Measurements from ENCODE around the gene BBS7.

The BBS7 gene

DNA sequence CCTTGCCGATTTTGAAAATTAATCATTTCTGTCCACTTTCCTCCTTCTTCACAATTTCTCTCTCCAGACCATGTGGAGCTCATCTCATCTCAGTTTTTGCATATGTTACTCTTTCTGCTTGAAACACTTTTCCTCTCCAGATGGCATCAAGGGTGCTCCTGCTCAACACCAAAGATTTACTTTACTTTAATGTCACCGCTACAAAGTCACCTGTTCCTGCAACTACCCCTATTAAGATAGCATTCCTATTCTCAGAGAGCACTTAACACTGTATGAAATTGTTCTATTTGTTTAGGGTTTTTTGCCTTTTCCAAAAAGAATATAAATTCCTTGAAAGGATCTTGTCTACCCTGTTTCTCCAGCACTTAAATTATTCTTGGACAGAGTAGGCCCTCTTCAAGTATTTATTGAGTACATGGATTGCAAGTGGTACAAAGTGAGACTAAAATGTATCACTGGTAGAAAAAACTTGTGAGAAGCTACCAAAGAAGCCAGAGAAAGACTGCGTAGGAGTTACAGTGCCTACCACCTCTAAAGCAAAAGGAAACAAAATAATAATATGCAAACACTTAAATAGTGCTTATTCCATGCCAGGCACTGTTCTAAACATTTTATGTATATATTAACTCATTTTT is 70.3 kb downstream of the BBS7 start:
- no peaks in the 10 kb centered on the region for H3K9me2 ChIP-seq (replicated peaks; ENCODE audit: low read depth, low read length)
- peak overlapping the region; percentile 95 for H3K4me3 ChIP-seq (ENCODE audit: low read length, poor library complexity, severe bottlenecking)
- peak overlapping the region; percentile 75 for H3K4me2 ChIP-seq (ENCODE audit: low read depth, low read length, poor library complexity, severe bottlenecking)
- peak overlapping the region; percentile 95 for H3K9ac ChIP-seq (ENCODE audit: low read depth, low read length, poor library complexity, severe bottlenecking)
- TF ChIP-seq, protein P1, sequence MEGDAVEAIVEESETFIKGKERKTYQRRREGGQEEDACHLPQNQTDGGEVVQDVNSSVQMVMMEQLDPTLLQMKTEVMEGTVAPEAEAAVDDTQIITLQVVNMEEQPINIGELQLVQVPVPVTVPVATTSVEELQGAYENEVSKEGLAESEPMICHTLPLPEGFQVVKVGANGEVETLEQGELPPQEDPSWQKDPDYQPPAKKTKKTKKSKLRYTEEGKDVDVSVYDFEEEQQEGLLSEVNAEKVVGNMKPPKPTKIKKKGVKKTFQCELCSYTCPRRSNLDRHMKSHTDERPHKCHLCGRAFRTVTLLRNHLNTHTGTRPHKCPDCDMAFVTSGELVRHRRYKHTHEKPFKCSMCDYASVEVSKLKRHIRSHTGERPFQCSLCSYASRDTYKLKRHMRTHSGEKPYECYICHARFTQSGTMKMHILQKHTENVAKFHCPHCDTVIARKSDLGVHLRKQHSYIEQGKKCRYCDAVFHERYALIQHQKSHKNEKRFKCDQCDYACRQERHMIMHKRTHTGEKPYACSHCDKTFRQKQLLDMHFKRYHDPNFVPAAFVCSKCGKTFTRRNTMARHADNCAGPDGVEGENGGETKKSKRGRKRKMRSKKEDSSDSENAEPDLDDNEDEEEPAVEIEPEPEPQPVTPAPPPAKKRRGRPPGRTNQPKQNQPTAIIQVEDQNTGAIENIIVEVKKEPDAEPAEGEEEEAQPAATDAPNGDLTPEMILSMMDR (conservative IDR thresholded peaks at IDR 0.05; ENCODE audit: low read length), result no peak
- H3K79me2 ChIP-seq (ENCODE audit: insufficient read depth, low read length), result peaks cover 38% of the 10 kb centered on the region
- H4K20me1 ChIP-seq (ENCODE audit: insufficient read depth, low read length, poor library complexity, severe bottlenecking), result peaks cover 19% of the 10 kb centered on the region
- H3K36me3 ChIP-seq (ENCODE audit: insufficient read depth, low read length), result peaks cover 8% of the 10 kb centered on the region; the same call in 1 of the 2 replicates
- H3F3A ChIP-seq (ENCODE audit: low read depth), result no peaks in the 10 kb centered on the region
- peaks cover 7% of the 10 kb centered on the region for H3K27me3 ChIP-seq (ENCODE audit: insufficient read depth, low read length, poor library complexity, severe bottlenecking)
- H3K4me1 ChIP-seq (ENCODE audit: insufficient read depth, low read length, poor library complexity, severe bottlenecking), result peaks cover 31% of the 10 kb centered on the region
- peak overlapping the region; percentile 98; the same call in 1 of the 2 replicates for H2AFZ ChIP-seq (ENCODE audit: low read length)
- no peaks in the 10 kb centered on the region for H3K9me3 ChIP-seq (ENCODE audit: insufficient read depth, low read depth, low read length)

DNA sequence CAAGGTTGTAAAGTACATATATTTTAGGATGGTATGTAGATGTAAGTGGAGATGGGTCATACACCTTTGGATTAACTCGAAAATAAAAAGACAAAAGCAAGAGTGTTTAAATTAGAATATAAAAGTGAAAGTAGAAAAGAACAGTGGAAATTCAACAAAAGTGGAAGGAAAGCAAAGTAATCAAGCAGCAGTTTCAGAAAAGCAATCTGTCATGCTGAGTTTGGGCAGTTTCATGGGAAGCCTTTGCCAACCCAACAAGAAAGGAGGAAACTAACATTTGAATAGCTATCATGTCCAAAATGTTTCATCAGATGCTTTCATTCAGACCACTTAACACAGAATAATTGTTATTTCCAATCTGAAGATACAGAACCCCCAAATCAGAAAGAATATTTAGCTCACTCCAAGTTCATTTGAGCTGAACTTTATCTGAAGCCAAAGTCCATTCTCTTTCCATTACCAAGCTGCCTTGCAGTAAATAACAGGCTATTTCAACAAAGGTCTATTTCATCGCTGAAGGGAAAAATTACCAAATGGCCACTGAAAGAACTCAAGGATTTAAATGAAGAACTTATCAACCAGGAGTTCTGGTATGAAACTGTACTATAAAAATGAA is 71.0 kb downstream of the BBS7 start:
- Histone ChIP-seq H2AFZ (ENCODE audit: low read length) (peak overlapping the region; percentile 30; the same call in 1 of the 2 replicates), H4K20me1 (ENCODE audit: insufficient read depth, low read length, poor library complexity, severe bottlenecking) (peaks cover 15% of the 10 kb centered on the region), H3K9me2 (replicated peaks; ENCODE audit: low read depth, low read length) (no peaks in the 10 kb centered on the region), H3K27me3 (ENCODE audit: insufficient read depth, low read length, poor library complexity, severe bottlenecking) (peaks cover 7% of the 10 kb centered on the region), H3K4me3 (ENCODE audit: low read length, poor library complexity, severe bottlenecking) (no peak overlapping the region), H3K9me3 (ENCODE audit: insufficient read depth, low read depth, low read length) (no peaks in the 10 kb centered on the region), H3K4me1 (ENCODE audit: insufficient read depth, low read length, poor library complexity, severe bottlenecking) (peaks cover 24% of the 10 kb centered on the region), H3K36me3 (ENCODE audit: insufficient read depth, low read length) (peaks cover 1% of the 10 kb centered on the region; the same call in 1 of the 2 replicates), H3K79me2 (ENCODE audit: insufficient read depth, low read length) (peaks cover 32% of the 10 kb centered on the region), H3K9ac (ENCODE audit: low read depth, low read length, poor library complexity, severe bottlenecking) (no peak overlapping the region), H3K4me2 (ENCODE audit: low read depth, low read length, poor library complexity, severe bottlenecking) (no peak overlapping the region), H3F3A (ENCODE audit: low read depth) (no peaks in the 10 kb centered on the region)
- TF ChIP-seq, protein P1 (conservative IDR thresholded peaks at IDR 0.05; ENCODE audit: low read length), result no peak
- no peak for TF ChIP-seq EZH2phosphoT487 (IDR thresholded peaks at IDR 0.05; ENCODE audit: borderline replicate concordance)

DNA sequence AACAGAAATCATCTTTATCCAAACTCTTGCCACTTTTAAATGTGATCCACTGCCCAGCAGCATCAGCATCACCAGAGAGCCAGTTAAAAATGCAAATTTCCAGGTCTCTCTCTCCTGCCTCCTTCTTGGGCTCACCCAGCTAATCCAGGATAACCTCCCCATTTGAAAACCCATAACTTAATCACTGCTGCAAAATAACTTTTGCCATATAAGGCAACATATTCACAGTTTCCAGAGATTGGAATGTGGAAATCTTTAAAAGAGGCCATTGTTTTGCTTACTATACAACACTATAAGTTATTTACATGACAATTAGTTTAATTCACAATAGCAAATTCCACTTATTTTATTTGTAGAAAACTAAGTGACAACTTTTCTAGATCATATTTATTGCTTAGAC is 74.0 kb downstream of the BBS7 start:
- H3K4me1 ChIP-seq (ENCODE audit: insufficient read depth, low read length, poor library complexity, severe bottlenecking), result peaks cover 6% of the 10 kb centered on the region
- no peaks in the 10 kb centered on the region for H3K9me2 ChIP-seq (replicated peaks; ENCODE audit: low read depth, low read length)
- no peak overlapping the region for H3K4me3 ChIP-seq (ENCODE audit: low read length, poor library complexity, severe bottlenecking)
- H3F3A ChIP-seq (ENCODE audit: low read depth), result no peaks in the 10 kb centered on the region
- TF ChIP-seq, protein P1 (conservative IDR thresholded peaks at IDR 0.05; ENCODE audit: low read length), result no peak
- TF ChIP-seq EZH2phosphoT487 (IDR thresholded peaks at IDR 0.05; ENCODE audit: borderline replicate concordance), result no peak
- no peak overlapping the region for H3K9ac ChIP-seq (ENCODE audit: low read depth, low read length, poor library complexity, severe bottlenecking)
- no peaks in the 10 kb centered on the region for H3K36me3 ChIP-seq (ENCODE audit: insufficient read depth, low read length)
- H3K4me2 ChIP-seq (ENCODE audit: low read depth, low read length, poor library complexity, severe bottlenecking), result no peak overlapping the region
- peaks cover 7% of the 10 kb centered on the region for H3K27me3 ChIP-seq (ENCODE audit: insufficient read depth, low read length, poor library complexity, severe bottlenecking)
- H3K79me2 ChIP-seq (ENCODE audit: insufficient read depth, low read length), result peaks cover 2% of the 10 kb centered on the region
- H4K20me1 ChIP-seq (ENCODE audit: insufficient read depth, low read length, poor library complexity, severe bottlenecking), result no peaks in the 10 kb centered on the region
- no peaks in the 10 kb centered on the region for H3K9me3 ChIP-seq (ENCODE audit: insufficient read depth, low read depth, low read length)
- H2AFZ ChIP-seq (ENCODE audit: low read length), result no peak overlapping the region

All from Loucy (cell line).